BLaER1 treated with 17β-estradiol and CSF1 and Interleukin-3, amounts not matched to agents 10 nM and 100 nM (cell line): Measurements from ENCODE around the gene NKX1-1.
"Not testable (repeated sequence)": the region's sequence is repeated elsewhere in the genome, so short reads cannot be mapped to it uniquely, and the experiment has no call there.

ENCODE experiments used
- H3K27ac ChIP-seq, 11 experiments: shearing (Covaris generic); formaldehyde crosslinking; 2 replicates each; pipeline ENCODE4 v1.8.1; 2022
- H3K27me3 ChIP-seq, 11 experiments: shearing (Covaris generic); formaldehyde crosslinking; 2 replicates each; pipeline ENCODE4 v1.8.1; 2022
- H3K36me3 ChIP-seq, 11 experiments: shearing (Covaris generic); formaldehyde crosslinking; 2 replicates each; pipeline ENCODE4 v1.8.1; 2022
- H3K4me1 ChIP-seq, 10 experiments: shearing (Covaris generic); formaldehyde crosslinking; 2 replicates each; pipeline ENCODE4 v1.8.1; 2022
- H3K4me2 ChIP-seq, 11 experiments: shearing (Covaris generic); formaldehyde crosslinking; 2 replicates each; pipeline ENCODE4 v1.8.1; 2022
- H3K4me3 ChIP-seq, 10 experiments: shearing (Covaris generic); formaldehyde crosslinking; 2 replicates each; pipeline ENCODE4 v1.8.1; 2022
- H3K9ac ChIP-seq, 11 experiments: shearing (Covaris generic); formaldehyde crosslinking; 2 replicates each; pipeline ENCODE4 v1.8.1; 2022
- H3K9me3 ChIP-seq, 11 experiments: shearing (Covaris generic); formaldehyde crosslinking; replicated peaks in 1 of 11; 2 replicates each; pipeline ENCODE4 v1.8.1; 2022
- H4K20me1 ChIP-seq, 11 experiments: shearing (Covaris generic); formaldehyde crosslinking; 2 replicates each; pipeline ENCODE4 v1.8.1; 2022
- Cebpa-rat ChIP-seq, 11 experiments: shearing (Covaris generic); IDR thresholded peaks; 2 replicates each; pipeline ENCODE4 v1.8.1; 2022

Gene NKX1-1

DNA sequence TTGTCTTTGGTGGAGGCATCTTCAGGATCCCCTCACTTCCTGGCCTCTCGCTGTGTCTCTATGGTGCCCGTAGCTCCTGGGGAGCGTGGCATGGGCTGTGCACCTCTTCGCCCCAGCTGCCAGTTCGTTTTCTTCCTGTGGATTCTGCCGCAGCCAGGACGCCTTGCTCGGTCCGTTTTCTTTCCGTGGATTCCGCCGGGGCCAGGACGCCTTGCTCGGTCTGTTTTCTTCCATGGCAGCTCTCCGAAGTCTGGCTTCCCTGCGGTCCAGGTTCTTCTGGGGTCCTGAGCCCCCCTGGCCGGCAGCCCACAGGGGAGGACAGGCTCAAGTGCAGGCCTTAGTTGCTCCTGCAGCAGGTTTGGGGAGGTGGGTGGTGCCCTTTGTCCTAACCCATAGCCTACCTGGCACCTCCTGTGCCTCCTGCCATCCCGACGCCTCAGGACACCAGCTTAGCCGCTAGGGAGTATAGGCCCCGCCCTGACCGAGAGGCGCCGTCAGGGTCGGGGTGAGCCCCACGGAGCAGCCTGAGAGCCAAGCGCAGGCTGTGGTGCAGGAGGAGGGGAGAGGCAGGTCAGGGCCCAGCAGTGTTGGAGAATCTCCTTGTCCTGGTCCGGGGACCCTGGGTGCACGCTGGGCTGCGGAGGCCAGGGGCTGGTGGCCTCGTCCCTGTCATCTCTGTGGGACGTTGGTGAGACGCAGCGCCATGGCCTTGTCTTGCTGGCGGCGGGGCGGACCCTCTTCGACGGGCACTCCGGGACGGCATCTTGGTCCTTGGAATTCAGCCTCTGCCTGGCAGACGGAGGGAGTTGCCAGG lies 32.1 kb downstream of the NKX1-1 start:
- Histone ChIP-seq H3K36me3 (peaks cover 0 to 64% (median 0%) of the 10 kb centered on the region in 11 experiments; a peak in 9 of 22 replicates), H3K4me2 (no peak overlapping the region), H3K4me1 (peaks cover 0 to 37% (median 34%) of the 10 kb centered on the region in 10 experiments; a peak in 17 of 20 replicates), H4K20me1 (peaks cover 0 to 57% (median 13%) of the 10 kb centered on the region in 11 experiments; a peak in 12 of 22 replicates), H3K27ac (no peak overlapping the region), H3K27me3 (peaks cover 0 to 27% (median 0%) of the 10 kb centered on the region in 11 experiments; a peak in 7 of 22 replicates), H3K9ac (no peak overlapping the region), H3K4me3 (no peak overlapping the region), H3K9me3 (peaks cover 7 to 21% (median 17%) of the 10 kb centered on the region in 11 experiments; a peak in 17 of 22 replicates)
- TF ChIP-seq Cebpa-rat (IDR thresholded peaks at IDR 0.05), result no peak

DNA sequence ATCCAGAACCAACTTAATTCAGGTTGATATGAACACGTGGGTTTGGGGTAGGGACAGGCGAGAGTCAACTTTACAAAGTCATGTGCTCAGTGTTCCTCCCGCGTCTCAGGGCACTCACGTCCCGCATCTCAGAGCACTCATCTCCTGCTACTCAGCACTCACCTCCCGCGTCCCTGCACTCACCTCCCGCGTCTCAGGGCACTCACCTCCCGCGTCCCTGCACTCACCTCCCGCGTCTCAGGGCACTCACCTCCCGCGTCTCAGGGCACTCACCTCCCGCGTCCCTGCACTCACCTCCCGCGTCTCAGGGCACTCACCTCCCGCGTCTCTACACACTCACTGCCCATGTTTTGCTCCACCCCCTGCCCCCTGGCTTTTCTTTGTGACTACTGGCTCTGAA lies 33.7 kb downstream of the NKX1-1 start:
- peaks cover 0 to 14% (median 0%) of the 10 kb centered on the region in 11 experiments; a peak in 7 of 22 replicates for H3K27me3 ChIP-seq
- H4K20me1 ChIP-seq, result peaks cover 0 to 51% (median 6%) of the 10 kb centered on the region in 11 experiments; a peak in 8 of 22 replicates
- H3K36me3 ChIP-seq, result peaks cover 0 to 71% (median 0%) of the 10 kb centered on the region in 11 experiments; a peak in 9 of 22 replicates
- peaks cover 0 to 22% (median 19%) of the 10 kb centered on the region in 10 experiments; a peak in 17 of 20 replicates for H3K4me1 ChIP-seq
- H3K9ac ChIP-seq, H3K27ac ChIP-seq, H3K4me2 ChIP-seq, H3K4me3 ChIP-seq: not testable (repeated sequence)
- H3K9me3 ChIP-seq, result peaks cover 7 to 21% (median 17%) of the 10 kb centered on the region in 11 experiments; a peak in 17 of 22 replicates

DNA sequence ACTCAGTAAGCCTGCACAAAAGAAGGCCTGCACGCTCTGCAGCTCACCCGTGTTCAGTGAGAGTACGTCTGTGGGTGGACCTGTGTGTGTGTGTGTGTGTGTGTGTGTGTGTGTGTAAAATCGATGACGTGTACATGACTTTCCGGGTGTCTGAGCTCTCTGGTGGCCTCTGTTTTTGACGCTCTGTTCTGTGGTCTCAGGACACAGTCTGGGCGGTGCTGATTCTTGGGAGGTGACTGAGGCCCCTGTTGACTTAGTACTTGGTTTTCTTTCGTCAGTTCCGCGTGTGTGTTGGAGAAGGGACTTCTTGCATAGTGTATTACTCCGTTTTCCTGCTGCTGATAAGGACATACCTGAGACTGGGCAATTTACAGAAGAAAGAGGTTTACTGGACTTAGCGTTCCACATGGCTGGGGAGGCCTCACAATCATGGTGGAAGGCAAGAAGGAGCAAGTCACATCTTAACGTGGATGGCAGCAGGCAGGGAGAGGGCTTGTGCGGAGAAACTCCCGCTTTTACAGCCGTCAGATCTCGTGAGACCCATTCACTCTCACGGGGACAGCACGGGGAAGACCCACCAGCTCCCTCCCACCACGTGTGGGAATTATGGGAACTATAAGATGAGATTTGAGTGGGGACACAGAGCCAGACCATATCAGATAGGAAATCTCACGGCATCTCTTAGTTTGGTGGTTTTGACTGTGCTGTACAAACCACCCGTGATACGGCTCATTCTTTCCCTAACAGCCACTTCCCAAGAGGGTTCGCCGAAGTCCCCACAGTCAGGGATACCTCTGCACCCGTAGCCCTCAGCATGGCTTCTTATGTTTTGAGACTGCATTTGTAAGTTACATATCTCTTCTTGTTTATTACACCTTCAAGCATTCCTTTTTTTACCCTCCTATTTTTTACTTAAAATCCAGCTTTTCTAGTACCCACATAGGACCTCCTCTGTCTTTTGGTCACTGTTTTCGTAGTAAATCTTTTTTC lies 34.8 kb downstream of the NKX1-1 start:
- H3K27me3 ChIP-seq, result peaks cover 0 to 5% (median 0%) of the 10 kb centered on the region in 11 experiments; a peak in 6 of 22 replicates
- H3K27ac ChIP-seq, result no peak overlapping the region
- H3K9me3 ChIP-seq, result peaks cover 7 to 21% (median 17%) of the 10 kb centered on the region in 11 experiments; a peak in 17 of 22 replicates
- no peak overlapping the region for H3K4me2 ChIP-seq
- peaks cover 0 to 40% (median 0%) of the 10 kb centered on the region in 11 experiments; a peak in 5 of 22 replicates for H4K20me1 ChIP-seq
- H3K4me3 ChIP-seq, result no peak overlapping the region
- peaks cover 0 to 67% (median 0%) of the 10 kb centered on the region in 11 experiments; a peak in 9 of 22 replicates for H3K36me3 ChIP-seq
- TF ChIP-seq Cebpa-rat (IDR thresholded peaks at IDR 0.05), result no peak
- no peak overlapping the region for H3K9ac ChIP-seq
- H3K4me1 ChIP-seq, result peaks cover 0 to 16% (median 12%) of the 10 kb centered on the region in 10 experiments; a peak in 17 of 20 replicates

DNA sequence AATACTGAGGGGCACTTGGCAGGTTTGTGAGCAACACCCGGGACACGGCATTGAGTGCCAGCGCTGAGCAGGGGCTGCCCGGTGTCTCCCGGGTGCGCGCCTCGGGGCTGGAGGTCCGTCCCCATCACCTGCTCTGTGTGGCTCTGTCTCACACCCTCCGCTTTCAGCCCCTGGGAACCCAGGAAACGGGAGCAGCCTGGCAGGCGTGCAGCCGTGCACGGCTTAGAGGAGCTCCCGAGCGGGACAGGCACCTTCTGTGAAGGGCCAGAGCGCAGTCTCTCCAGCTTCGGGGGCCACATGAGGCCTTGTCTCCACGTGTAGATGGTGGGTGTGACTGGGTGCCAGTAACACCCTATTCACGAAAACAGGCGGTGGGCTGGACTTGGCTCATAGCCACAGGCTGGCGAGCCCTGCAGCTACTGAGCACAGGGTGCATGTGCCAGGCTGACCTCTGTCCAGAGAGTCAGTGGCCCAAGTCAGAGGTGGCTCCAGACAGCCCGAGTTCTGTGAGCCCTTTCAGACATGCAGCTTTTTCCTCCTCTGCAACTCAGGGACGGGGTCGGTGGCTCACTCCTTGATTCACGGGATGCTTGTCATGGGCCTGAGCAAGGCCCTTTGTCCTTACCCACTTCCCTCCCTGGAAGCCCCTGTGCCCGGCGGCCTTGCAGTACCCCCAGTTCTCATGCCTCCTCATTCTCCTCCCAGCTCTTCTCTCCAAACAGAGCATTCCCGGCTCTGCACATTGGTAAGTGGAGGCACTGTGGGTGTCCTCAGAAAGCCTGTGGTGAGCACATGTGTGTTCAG lies 35.7 kb downstream of the NKX1-1 start:
- TF ChIP-seq Cebpa-rat (IDR thresholded peaks at IDR 0.05), result no peak
- Histone ChIP-seq H3K4me1 (peaks cover 0 to 16% (median 14%) of the 10 kb centered on the region in 10 experiments; a peak in 17 of 20 replicates), H3K4me3 (no peak overlapping the region), H3K27me3 (no peaks in the 10 kb centered on the region), H3K36me3 (peaks cover 0 to 69% (median 0%) of the 10 kb centered on the region in 11 experiments; a peak in 9 of 22 replicates), H4K20me1 (peaks cover 0 to 35% (median 0%) of the 10 kb centered on the region in 11 experiments; a peak in 6 of 22 replicates), H3K4me2 (no peak overlapping the region), H3K27ac (no peak overlapping the region), H3K9ac (no peak overlapping the region), H3K9me3 (peaks cover 7 to 21% (median 17%) of the 10 kb centered on the region in 11 experiments; a peak in 17 of 22 replicates)

DNA sequence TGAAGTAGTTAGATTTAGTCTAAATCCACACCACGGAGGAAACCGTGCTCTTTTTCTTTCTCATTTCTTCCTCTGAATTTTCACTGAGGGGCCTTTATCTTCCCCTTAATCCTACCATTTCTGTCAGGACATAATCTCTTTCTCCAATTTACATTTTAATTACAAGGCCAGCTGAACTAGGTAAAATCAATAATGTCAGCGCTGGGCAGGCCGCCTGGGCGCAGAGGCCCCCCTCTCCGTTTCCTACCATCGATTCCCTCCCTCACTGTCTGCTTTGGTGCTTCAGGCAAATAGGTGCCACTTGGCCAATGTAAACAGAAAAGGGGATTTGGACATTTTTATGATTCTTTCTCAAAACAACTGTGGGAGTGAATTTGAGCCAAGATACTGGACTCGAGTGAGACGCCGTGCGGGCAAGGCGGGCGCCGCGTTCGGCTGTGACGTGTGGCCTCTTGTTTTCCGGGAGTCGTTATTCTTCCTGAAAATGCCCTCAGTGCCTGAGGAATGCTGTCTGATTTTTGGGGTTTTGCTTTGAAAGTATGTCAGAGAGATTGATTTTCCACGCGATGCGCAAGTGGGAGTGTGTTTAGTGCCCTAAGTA lies 36.7 kb downstream of the NKX1-1 start:
- Histone ChIP-seq H3K27me3 (no peaks in the 10 kb centered on the region), H3K4me2 (no peak overlapping the region), H3K4me1 (peaks cover 0 to 25% (median 23%) of the 10 kb centered on the region in 10 experiments; a peak in 17 of 20 replicates), H3K4me3 (no peak overlapping the region), H3K9ac (no peak overlapping the region), H3K27ac (no peak overlapping the region), H4K20me1 (peaks cover 0 to 37% (median 3%) of the 10 kb centered on the region in 11 experiments; a peak in 7 of 22 replicates), H3K9me3 (peaks cover 7 to 21% (median 17%) of the 10 kb centered on the region in 11 experiments; a peak in 17 of 22 replicates), H3K36me3 (peaks cover 0 to 59% (median 0%) of the 10 kb centered on the region in 11 experiments; a peak in 9 of 22 replicates)
- no peak for TF ChIP-seq Cebpa-rat (IDR thresholded peaks at IDR 0.05)

DNA sequence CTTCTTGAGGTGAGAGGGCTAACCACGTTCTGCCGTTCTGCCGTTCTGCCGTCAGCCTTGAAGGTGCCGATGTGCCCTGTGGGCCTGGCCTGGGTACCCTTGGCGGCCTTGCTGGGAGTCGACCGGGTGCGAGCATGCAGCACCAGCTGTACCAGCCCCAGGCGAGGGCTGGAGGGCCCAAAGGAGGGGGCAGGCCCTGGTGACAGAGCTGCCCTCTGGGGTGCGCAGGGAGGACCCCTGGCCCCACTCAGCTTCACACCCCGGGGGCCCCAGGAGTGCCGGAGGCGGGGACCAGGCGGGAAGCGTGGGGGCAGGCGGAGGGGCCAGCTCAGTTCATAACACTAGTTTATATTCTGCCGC lies 37.2 kb downstream of the NKX1-1 start:
- no peak for TF ChIP-seq Cebpa-rat (IDR thresholded peaks at IDR 0.05)
- Histone ChIP-seq H3K27ac (no peak overlapping the region), H4K20me1 (peaks cover 0 to 42% (median 3%) of the 10 kb centered on the region in 11 experiments; a peak in 7 of 22 replicates), H3K36me3 (peaks cover 0 to 54% (median 0%) of the 10 kb centered on the region in 11 experiments; a peak in 9 of 22 replicates), H3K27me3 (no peaks in the 10 kb centered on the region), H3K4me1 (peaks cover 0 to 28% (median 25%) of the 10 kb centered on the region in 10 experiments; a peak in 17 of 20 replicates), H3K4me2 (no peak overlapping the region), H3K9me3 (peaks cover 7 to 21% (median 15%) of the 10 kb centered on the region in 11 experiments; a peak in 17 of 22 replicates), H3K4me3 (no peak overlapping the region), H3K9ac (no peak overlapping the region)

DNA sequence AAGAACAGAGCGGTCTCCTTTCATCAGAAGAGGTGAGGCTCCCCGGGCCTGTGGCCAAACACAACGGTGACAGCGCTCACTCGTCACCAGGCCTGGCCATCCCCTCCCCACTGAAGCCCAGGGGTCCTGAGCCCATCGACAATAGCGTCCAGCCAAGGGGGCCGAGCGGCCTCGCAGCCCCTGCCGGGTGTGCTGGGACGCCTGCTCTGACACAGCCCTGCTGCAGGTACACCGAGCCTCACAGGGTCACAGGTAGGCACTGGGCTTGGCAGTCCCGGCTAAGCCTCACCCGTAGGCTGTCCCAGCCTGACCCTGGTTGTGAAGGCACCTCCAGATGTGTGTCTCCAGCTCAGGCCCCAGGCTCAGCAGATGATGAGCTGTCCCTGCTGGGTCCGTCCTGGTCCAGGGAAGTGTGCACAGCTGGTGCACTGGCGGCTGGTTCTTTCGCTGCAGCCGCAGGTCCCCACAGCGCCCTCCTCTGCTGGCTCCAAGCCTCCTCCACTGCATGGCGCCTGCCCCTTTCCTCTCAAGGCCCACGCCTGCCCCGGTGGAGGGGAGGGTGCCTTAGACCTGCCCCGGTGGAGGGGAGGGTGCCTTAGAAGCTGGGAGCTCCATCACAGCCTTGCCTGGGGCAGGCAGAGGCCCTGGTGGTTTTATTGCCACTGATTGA lies 37.7 kb downstream of the NKX1-1 start:
- Histone ChIP-seq H3K27me3 (no peaks in the 10 kb centered on the region), H3K4me3 (no peak overlapping the region), H3K4me1 (peaks cover 0 to 28% (median 25%) of the 10 kb centered on the region in 10 experiments; a peak in 17 of 20 replicates), H4K20me1 (peaks cover 0 to 46% (median 3%) of the 10 kb centered on the region in 11 experiments; a peak in 7 of 22 replicates), H3K27ac (no peak overlapping the region), H3K4me2 (no peak overlapping the region), H3K9me3 (peaks cover 7 to 17% (median 13%) of the 10 kb centered on the region in 11 experiments; a peak in 17 of 22 replicates), H3K9ac (no peak overlapping the region), H3K36me3 (peaks cover 0 to 49% (median 0%) of the 10 kb centered on the region in 11 experiments; a peak in 9 of 22 replicates)
- no peak for TF ChIP-seq Cebpa-rat (IDR thresholded peaks at IDR 0.05)
